A673 (cell line): ENCODE data around the gene YWHAG. TPM values are rescaled to one million over a fixed set of nuclear protein-coding genes. Genes with fewer than 3 reads are reported as not detected.

Experiments
- BruUV-seq: library from RNA; stranded (reverse); fragments of 400-500 nt; replicated peaks from 2 replicates; lab custom pipeline; 2021; lab: Mats Ljungman, UMichigan
- CTCF ChIA-PET: fragments of 300-600 bp; sonication (Branson Sonifier 250); formaldehyde crosslinking; loops from one replicate; lab custom pipeline; 2022; ENCODE audit warnings: antibody characterized with exemption; lab: Charles Lee
- POLR2A ChIA-PET: fragments of 300-600 bp; sonication (Branson Sonifier 250); formaldehyde crosslinking; loops from one replicate; lab custom pipeline; 2022; ENCODE audit warnings: antibody characterized with exemption; ENCODE audit not compliant: low non-redundant PET; lab: Charles Lee
- DNase-seq: peaks from one replicate; pipeline ENCODE4 v3.0.0-alpha.2; 2015; ENCODE audit warnings: low spot score
- H3K27ac ChIP-seq: fragments of 200-600 bp; sonication (generic); 2 replicates; pipeline ENCODE4 v1.5.1; 2016; ENCODE audit warnings: mixed run types, low read depth, mild to moderate bottlenecking, mixed read lengths, antibody characterized with exemption, low read length; ENCODE audit not compliant: poor library complexity, severe bottlenecking
- H3K27me3 ChIP-seq: fragments of 200-600 bp; sonication (generic); replicated peaks from 2 replicates; pipeline ENCODE4 v1.6.1; 2017; ENCODE audit warnings: mixed run types, low read depth, mild to moderate bottlenecking, mixed read lengths, antibody characterized with exemption, low read length; ENCODE audit not compliant: insufficient read depth, poor library complexity
- H3K36me3 ChIP-seq: fragments of 200-600 bp; sonication (generic); 2 replicates; pipeline ENCODE4 v1.6.1; 2016; ENCODE audit warnings: mixed run types, mild to moderate bottlenecking, mixed read lengths, antibody characterized with exemption, low read length; ENCODE audit not compliant: insufficient read depth, poor library complexity, severe bottlenecking
- H3K4me1 ChIP-seq: fragments of 200-600 bp; sonication (generic); 2 replicates; pipeline ENCODE4 v1.6.1; 2017; ENCODE audit warnings: mixed run types, mild to moderate bottlenecking, mixed read lengths, antibody characterized with exemption, low read length; ENCODE audit not compliant: insufficient read depth, poor library complexity, severe bottlenecking
- H3K4me3 ChIP-seq: fragments of 200-600 bp; sonication (generic); 2 replicates; pipeline ENCODE4 v1.5.1; 2016; ENCODE audit warnings: low read depth, mixed run types, mild to moderate bottlenecking, mixed read lengths, low read length; ENCODE audit not compliant: poor library complexity, severe bottlenecking
- H3K9me3 ChIP-seq: fragments of 200-600 bp; sonication (generic); 2 replicates; pipeline ENCODE4 v1.6.1; 2016; ENCODE audit warnings: mixed run types, low read depth, mild to moderate bottlenecking, mixed read lengths, antibody characterized with exemption, low read length; ENCODE audit not compliant: poor library complexity, severe bottlenecking
- CTCF ChIP-seq: fragments of 300-800, 200-600 bp; sonication (generic); conservative IDR thresholded peaks from 2 replicates; pipeline ENCODE4 v1.5.1; 2017; ENCODE audit warnings: low read depth, mild to moderate bottlenecking, antibody characterized with exemption, low read length, moderate library complexity, mixed read lengths
- EZH2 ChIP-seq: fragments of 200-600 bp; sonication (generic); IDR thresholded peaks from 2 replicates; pipeline ENCODE4 v1.6.1; 2017; ENCODE audit warnings: borderline replicate concordance, low read depth, mild to moderate bottlenecking, mixed read lengths, antibody characterized with exemption, low read length; ENCODE audit not compliant: poor library complexity, severe bottlenecking
- intact Hi-C: fragments of 100-400 bp; cut with micrococcal nuclease; formaldehyde crosslinking; loops from one replicate; pipeline ENCODE4 v1.10.0; 2022; ENCODE audit not compliant: unreplicated experiment
- total RNA-seq: library from RNA; stranded (reverse); gene quantifications from 2 replicates; pipeline ENCODE4 v1.2.3, GENCODE V29; 2021

The YWHAG gene
- total RNA-seq, 1 experiment from 2014 or later: 249 TPM

GRCh38 chr7:76303202-76304147, 55.3 kb downstream of the YWHAG start:
- no peak for TF ChIP-seq EZH2
- no peak for TF ChIP-seq CTCF
- peaks cover 7% of the 10 kb centered on the region for H3K4me1 ChIP-seq
- intact Hi-C loops: no loop called here
- CTCF ChIA-PET: interaction anchor here (0.6 to 1.0 kb wide), 2 partner anchors 10 to 125 kb away, joined by 5 to 7 read pairs; no protein-coding TSS in a partner anchor
- H3K27ac ChIP-seq: peak overlapping the region; percentile 85
- POLR2A ChIA-PET: interaction anchor here (0.6 kb wide), 1 partner anchor 29 kb away, joined by 3 read pairs; no protein-coding TSS in a partner anchor
- DNase-seq: peak; percentile 97
- H3K9me3 ChIP-seq: no peaks in the 10 kb centered on the region
- no peaks in the 10 kb centered on the region for H3K27me3 ChIP-seq
- BruUV-seq: no TSS peak
- peak overlapping the region; percentile 83 for H3K4me3 ChIP-seq
- H3K36me3 ChIP-seq: peaks cover 13% of the 10 kb centered on the region

GRCh38 chr7:76302347-76303201, 56.2 kb downstream of the YWHAG start, which contains the start of gene HSPB1:
Gene HSPB1, plus strand, starts transcription at chr7:76302673. Its CDS starts 40 bp downstream, at chr7:76302713.
- no peak for TF ChIP-seq CTCF
- TF ChIP-seq EZH2: no peak
- peaks cover 13% of the 10 kb centered on the region for H3K36me3 ChIP-seq
- H3K27me3 ChIP-seq: no peaks in the 10 kb centered on the region
- peak within 1 kb of the TSS; percentile 83 for H3K4me3 ChIP-seq
- no peaks in the 10 kb centered on the region for H3K9me3 ChIP-seq
- POLR2A ChIA-PET: no interaction called here
- DNase-seq: peak; percentile 90
- peak within 1 kb of the TSS; percentile 85 for H3K27ac ChIP-seq
- CTCF ChIA-PET: interaction anchor here (0.6 to 1.0 kb wide), 3 partner anchors 11 to 125 kb away, joined by 4 to 7 read pairs (median 5); no protein-coding TSS in a partner anchor
- intact Hi-C loops: loop anchor here (1.0 kb wide), 1 partner anchor 8 kb away; no protein-coding TSS in a partner anchor
- peaks cover 7% of the 10 kb centered on the region for H3K4me1 ChIP-seq
- TSS peak; percentile 83 for BruUV-seq

- DNase-seq: no peak
- Histone ChIP-seq H3K27me3 (no peaks in the 10 kb centered on the region), H3K36me3 (peaks cover 13% of the 10 kb centered on the region), H3K9me3 (no peaks in the 10 kb centered on the region), H3K27ac (no peak overlapping the region), H3K4me3 (no peak overlapping the region), H3K4me1 (peaks cover 7% of the 10 kb centered on the region)
- CTCF ChIA-PET: no interaction called here
- POLR2A ChIA-PET: no interaction called here
- no TSS peak for BruUV-seq
- intact Hi-C loops: no loop called here
- TF ChIP-seq CTCF: no peak
- no peak for TF ChIP-seq EZH2
These were observed 57.8 kb downstream of the YWHAG start for GRCh38 chr7:76301000-76301399.
